C1 segment of cervical spinal cord (tissue), 14 donors: ENCODE measurements around the gene ZNRF2.
A peak's percentile ranks its signal among the peaks of the same experiment; 100 is the strongest.
"Not testable (repeated sequence)": the region's sequence is repeated elsewhere in the genome, so short reads cannot be mapped to it uniquely, and the experiment has no call there.

Experiments
- DNase-seq, 14 donors: peaks; one replicate each; lab custom pipeline; 2025; lab: John Stamatoyannopoulos, UW

Gene ZNRF2

GRCh38 chr7:30353932-30354607 is 69.7 kb downstream of the ZNRF2 start:
- no peak for DNase-seq

GRCh38 chr7:30354791-30355190 is 70.4 kb downstream of the ZNRF2 start:
- no peak for DNase-seq

GRCh38 chr7:30359957-30360356 is 75.6 kb downstream of the ZNRF2 start:
- DNase-seq, result no peak

- DNase-seq, result no peak
These were observed 79.6 kb downstream of the ZNRF2 start for GRCh38 chr7:30363778-30364563.

- no peak for DNase-seq
These were observed 80.4 kb downstream of the ZNRF2 start for GRCh38 chr7:30364773-30365172.

GRCh38 chr7:30365621-30366020 is 81.2 kb downstream of the ZNRF2 start:
- no peak for DNase-seq

GRCh38 chr7:30366606-30367005 is 82.2 kb downstream of the ZNRF2 start:
- DNase-seq, result no peak

- no peak for DNase-seq
These were observed 83.2 kb downstream of the ZNRF2 start for GRCh38 chr7:30367561-30367960.

- DNase-seq, result no peak
These were observed 85.5 kb downstream of the ZNRF2 start for GRCh38 chr7:30369879-30370278.

- no peak for DNase-seq
These were observed 86.9 kb downstream of the ZNRF2 start for GRCh38 chr7:30371321-30371720.

- no peak for DNase-seq
These were observed 93.9 kb downstream of the ZNRF2 start for GRCh38 chr7:30378275-30378674.

GRCh38 chr7:30379131-30379530 is 94.7 kb downstream of the ZNRF2 start:
- no peak for DNase-seq

- DNase-seq, result no peak
These were observed 95.3 kb downstream of the ZNRF2 start for GRCh38 chr7:30379741-30380140.

- no peak for DNase-seq
These were observed 95.9 kb downstream of the ZNRF2 start for GRCh38 chr7:30380294-30380693.

- DNase-seq, result not testable (repeated sequence)
These were observed 96.4 kb downstream of the ZNRF2 start for GRCh38 chr7:30380824-30381223.

GRCh38 chr7:30382607-30383006 is 98.2 kb downstream of the ZNRF2 start:
- DNase-seq, result no peak

- no peak for DNase-seq
These were observed 105.4 kb downstream of the ZNRF2 start for GRCh38 chr7:30389791-30390190.

GRCh38 chr7:30390736-30391636 is 106.6 kb downstream of the ZNRF2 start:
- no peak for DNase-seq

GRCh38 chr7:30391806-30392205 is 107.4 kb downstream of the ZNRF2 start:
- DNase-seq, result no peak

GRCh38 chr7:30395676-30396075 is 111.3 kb downstream of the ZNRF2 start:
- DNase-seq, result no peak

GRCh38 chr7:30396389-30396788 is 112.0 kb downstream of the ZNRF2 start:
- DNase-seq, result peak in 1 of 14 donors; percentile 2

- no peak for DNase-seq
These were observed 119.1 kb downstream of the ZNRF2 start for GRCh38 chr7:30403477-30403876.
